Activated CD4-positive, alpha-beta T cell treated with anti-CD3 and anti-CD28 coated beads, Interleukin-2, Interleukin-4, amounts not matched to agents 100 ng/mL and 50 ng/mL, durations not matched to agents 16 hours and 8 hours (primary cell): ENCODE results near the gene TNK1.
"Not testable (repeated sequence)": the region's sequence is repeated elsewhere in the genome, so short reads cannot be mapped to it uniquely, and the experiment has no call there.

Experiments
- DNase-seq: peaks from one replicate; pipeline ENCODE4 v3.0.0-alpha.2; 2020; ENCODE audit warnings: low spot score

Gene TNK1

DNA sequence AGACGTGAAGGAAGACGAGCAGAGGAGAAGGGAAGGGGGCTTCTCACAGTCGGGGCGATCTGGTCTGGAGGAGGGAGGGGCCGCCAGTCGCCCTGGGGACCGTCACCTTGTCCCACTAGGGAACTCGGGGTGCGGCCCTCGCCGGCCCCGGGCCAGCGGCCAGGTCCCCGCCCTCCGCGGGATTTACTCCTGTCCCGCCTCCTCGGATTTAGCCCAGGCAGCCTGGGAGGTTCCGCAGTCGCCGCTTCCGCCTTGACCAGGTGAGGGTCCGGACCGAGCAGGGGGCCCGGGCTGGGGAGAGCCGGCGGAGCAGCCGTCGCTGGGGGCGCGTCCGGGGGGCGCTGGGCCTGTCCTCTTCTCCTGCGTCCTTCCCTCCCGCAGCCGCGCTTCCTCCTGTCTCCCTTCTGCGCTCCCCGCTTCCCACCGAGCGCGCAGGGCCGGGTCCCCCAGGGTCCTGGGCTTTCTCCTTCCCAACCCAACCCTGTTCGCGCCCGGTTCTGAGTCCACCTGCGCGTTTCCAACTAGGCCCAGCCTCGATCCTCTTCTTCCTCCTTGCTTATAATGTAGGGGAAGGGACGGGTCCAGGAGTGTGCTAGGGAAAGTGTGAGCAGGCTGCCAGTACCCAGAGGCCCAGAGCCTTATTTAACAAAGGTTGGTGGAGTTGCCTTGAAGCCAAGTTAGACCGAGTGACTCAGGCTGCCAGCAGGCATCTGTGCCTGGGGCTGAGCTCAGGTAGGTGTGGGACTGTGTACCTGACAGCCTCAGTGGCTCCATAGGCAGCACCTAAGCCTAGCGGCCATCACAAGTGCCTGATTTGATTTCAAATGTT, at the start of gene TNK1:
Gene TNK1 (plus strand): TSS at position 235 of the 829 bp plus-strand sequence. CDS start 1,838 bp downstream, outside the sequence.
- no peak for DNase-seq

DNA sequence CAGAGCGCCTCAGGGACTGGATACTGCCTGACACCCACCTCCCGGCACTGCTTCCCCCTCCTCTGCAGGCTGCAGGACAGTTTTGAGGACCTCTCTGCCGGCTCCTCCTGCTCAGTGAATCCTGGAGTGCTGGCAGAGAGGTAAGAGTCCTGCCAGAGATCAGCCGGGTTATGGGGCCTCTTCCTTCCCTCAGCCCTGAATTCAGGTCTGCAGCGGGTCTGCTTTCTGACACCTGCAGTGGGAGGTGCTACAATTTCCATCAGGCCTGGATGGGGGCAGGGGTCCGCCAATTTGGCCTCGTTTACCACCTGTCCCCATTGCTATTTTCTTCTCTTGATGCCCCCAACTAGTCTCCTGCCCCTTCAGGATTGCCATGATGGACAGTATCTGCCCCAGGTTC, 48.8 kb upstream of the TNK1 start:
- DNase-seq: no peak

DNA sequence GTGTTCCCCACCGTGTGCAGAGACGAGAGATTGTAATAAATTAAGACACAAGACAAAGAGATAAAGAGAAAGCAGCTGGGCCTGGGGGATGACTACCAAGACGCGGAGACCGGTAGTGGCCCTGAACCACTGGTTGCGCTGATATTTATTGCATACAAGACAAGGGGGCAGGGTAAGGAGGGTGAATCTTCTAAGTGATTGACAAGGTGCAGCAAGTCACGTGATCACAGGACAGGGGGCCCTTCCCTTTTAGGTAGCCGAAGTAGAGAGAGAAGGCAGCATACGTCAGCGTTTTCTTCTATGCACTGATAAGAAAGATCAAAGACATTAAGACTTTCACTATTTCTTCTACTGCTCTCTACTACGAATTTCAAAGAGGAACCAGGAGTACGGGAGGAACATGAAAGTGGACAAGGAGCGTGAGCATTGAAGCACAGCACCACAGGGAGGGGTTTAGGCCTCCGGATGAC, 48.3 kb upstream of the TNK1 start:
- not testable (repeated sequence) for DNase-seq

DNA sequence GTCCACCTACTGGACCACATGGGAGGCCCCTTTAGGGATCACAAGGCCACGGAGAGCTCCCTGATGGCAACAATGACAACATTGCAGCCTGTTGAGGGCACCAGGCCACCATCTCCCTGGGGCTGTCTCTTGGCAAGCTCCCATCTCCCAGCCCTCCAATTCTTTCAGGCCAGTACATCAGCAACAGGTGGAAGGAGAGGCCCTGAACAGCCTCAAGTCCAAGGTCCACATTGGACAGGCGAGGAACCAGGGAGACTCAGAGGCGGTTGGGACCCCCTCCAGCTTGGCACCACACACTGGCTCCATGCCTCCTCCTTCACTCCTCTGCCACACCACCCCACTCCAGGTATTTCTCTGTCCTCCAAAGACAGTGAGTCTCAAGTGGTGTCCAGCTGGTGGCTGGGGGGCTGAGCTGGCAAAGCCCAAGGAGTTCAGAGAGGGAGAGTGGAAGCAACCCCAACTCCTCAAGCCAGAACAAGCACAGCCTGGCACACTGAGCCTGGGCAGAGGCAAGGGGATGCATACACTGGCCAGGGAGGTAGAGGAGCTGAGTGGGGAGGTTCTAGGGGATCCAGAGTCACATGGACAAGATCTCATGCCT, 45.9 kb upstream of the TNK1 start:
- DNase-seq: no peak

DNA sequence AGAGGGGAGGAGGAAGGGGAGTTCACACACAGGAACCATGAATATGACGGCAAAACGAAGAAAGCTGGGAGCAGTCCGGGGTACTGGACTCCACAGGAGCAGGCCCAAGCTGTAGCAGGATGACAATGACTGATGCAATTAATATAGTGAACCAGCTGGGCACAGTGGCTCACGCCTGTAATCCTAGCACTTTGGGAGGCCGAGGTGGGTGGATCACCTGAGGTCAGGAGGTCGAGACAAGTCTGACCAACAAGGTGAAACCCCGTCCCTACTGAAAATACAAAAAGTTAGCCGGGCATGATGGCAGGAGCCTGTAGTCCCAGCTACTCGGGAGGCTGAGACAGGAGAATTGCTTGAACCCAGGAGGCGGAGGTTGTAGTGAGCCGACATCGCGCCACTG, 45.1 kb upstream of the TNK1 start:
- DNase-seq: not testable (repeated sequence)

DNA sequence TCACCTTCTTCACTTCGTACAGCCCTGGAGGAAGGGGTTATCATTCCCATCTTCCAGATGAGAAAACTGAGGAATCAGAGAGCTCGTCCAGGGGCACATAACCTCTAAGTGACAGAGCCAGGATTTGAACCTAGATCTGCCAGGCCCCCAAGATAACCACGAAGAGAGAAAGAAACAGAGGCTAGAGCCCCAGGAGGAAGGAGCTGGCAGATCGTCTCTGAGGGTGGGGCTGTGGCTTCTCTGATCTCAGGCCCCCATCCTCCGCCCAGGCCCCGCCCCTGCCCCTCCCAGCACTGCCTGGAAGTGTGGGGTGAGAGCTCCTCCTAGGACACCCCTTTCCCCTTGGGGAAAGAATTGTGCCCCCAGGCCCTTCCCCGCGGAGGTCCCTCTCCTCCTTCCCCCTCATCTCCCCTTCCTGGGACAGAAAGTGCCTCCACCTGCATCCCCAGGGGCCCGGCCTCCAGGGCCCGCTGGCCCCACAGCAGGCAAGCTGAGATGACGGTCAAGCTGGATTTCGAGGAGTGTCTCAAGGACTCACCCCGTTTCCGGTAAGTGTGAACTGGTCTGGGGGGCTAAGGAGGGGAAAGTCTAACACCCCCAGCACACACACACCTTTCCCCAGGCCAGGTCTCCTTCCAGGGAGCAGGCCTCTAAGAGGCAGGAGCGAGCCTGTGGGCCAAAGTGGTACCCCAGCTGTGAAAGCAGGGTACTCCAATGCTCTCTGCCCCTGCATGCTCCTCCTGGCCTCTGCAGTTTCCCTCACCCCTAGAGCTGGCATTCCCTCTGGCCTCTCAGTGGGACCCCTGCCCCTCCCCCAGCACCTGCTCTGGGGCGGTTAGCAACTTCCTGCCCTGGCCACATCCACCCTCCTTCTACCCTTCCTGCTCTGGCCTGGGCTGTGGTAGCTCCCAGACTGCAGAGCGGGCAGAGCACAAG, 44.4 kb upstream of the TNK1 start, which contains the start of gene ACAP1:
Gene ACAP1 (plus strand): TSS at position 290 of the 936 bp plus-strand sequence. CDS start 206 bp downstream, at position 496.
- DNase-seq: peak; percentile 91

DNA sequence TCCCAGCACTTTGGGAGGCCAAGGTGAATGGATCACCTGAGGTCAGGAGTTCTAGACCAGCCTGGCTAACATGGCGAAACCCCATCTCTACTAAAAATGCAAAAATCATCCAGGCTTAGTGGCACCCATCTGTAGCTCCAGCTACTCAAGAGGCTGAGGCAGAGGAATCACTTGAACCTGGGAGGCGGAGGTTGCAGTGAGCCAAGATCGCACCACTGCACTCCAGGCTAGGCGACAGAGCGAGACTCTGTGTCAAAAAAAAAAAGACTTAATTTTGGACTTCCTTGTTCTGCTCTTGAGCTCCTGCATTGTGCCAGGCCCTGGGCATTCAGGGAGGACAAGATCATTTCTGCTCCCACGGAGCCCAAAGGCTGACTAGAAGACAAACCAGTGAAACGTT, 43.3 kb upstream of the TNK1 start:
- not testable (repeated sequence) for DNase-seq

DNA sequence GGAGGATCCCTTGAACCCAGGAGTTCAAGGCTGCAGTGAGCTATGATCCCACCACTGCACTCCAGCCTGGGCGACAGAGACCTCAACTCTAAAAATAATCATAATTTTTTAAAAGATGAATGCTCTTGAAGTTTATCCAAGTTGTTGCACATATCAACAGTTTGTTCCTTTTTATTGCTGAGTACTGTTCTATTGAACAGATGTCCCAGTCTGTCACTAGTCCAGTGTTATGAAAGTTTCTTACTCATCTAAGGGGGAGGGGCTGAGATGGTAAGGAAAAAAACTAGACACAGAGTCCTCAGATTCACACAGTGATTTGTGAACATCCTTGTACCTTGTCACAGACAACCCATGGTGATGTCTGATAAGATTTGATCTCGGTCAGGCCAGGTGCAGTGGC, 40.7 kb upstream of the TNK1 start:
- DNase-seq: no peak

DNA sequence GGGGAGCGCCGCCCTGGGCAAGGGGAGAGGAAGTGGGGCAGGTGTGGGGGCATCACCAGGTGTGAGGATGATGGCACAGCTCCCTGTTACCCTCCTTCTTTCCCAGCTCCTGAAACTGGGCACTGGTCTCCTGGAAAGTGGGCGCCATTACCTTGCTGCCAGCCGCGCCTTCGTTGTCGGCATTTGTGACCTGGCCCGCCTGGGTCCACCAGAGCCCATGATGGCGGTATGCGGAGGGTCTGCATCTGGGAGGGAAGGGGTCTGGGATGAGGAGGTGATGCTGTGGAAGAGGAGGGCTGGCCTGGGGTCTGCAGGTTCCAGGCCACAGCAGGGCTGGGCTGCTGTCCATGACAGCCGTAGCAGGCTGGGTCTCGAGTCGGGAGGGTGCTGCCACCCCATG, 39.0 kb upstream of the TNK1 start:
- no peak for DNase-seq

DNA sequence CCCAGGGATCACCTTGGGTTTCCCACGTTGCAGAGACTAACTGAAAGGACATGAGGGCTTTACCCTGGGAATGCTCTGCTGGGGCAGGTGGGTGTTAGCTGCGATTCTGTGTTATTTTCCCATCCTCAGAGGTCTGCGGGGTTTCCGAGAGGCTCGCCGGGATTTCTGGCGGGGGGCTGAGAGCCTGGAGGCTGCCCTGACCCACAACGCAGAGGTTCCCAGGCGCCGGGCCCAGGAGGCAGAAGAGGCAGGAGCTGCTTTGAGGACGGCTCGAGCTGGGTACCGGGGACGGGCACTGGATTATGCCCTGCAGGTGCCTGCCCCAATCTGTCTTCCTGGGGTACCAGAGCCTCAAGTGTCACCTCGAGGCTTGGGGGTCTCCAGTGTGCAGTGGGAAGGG, 37.6 kb upstream of the TNK1 start:
- no peak for DNase-seq

DNA sequence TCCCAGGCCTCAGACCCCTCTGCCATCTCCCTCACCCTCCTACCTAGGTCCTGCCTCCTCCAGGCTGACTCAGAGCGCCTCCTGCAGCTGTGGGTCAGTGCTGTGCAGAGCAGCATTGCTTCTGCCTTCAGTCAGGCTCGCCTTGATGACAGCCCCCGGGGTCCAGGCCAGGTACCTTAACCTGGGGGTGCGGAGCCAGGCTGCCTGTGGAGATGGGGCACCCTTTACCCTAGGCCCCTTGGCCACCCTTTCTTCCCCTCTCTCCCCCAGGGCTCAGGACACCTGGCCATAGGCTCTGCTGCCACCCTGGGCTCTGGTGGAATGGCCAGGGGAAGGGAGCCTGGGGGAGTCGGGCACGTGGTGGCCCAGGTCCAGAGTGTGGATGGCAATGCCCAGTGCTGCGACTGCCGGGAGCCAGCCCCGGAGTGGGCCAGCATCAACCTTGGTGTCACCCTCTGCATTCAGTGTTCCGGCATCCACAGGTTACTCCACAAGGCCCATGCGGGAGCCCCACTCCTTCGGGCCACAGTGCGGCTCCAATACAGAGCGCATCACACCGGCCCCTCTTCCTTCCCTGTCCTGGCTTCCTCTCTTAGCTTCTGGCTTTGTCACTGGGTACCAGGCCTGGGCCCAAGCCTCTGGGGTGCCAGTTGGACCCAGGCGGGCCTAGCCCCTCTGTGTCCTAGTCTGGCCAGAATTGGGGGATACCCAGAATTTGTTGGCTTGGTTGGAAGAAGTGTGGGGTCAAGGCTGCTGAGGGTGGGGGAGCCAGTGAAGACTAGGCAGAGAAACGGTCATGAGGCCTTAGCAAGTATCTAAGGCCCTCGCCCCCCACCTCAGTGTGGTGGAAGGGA, 33.9 kb upstream of the TNK1 start:
- no peak for DNase-seq

DNA sequence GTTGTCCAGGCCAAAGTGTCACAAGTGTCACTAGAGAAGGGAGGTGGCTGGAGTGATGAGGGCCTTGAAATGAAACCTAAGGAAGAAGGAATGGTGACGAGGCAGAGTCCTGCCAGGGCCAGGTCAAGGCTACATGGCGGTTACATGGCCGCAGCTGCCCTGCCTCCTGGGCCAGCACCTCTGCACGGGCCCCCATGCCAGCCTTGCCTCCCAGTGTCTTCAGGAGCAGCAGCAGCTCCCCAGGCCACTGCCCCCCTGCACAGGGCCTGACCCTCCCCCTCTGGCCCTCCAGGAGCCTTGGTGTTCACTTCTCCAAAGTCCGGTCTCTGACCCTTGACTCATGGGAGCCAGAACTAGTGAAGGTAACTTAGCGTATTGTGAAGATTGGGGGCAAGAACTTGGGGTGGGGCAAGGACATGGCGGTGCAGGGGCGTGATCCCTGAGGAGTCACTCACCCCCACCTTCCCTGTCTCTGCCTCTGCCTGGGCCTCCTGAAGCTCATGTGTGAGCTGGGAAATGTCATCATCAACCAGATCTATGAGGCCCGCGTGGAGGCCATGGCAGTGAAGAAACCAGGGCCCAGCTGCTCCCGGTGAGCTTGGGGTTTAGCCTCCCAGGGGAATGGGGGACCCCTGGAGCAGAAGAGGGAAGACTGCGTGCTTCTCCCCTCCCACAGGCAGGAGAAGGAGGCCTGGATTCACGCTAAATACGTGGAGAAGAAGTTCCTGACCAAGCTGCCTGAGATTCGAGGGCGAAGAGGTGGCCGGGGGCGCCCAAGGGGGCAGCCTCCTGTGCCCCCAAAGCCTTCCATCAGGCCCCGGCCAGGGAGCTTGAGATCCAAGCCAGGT, 33.0 kb upstream of the TNK1 start:
- no peak for DNase-seq

DNA sequence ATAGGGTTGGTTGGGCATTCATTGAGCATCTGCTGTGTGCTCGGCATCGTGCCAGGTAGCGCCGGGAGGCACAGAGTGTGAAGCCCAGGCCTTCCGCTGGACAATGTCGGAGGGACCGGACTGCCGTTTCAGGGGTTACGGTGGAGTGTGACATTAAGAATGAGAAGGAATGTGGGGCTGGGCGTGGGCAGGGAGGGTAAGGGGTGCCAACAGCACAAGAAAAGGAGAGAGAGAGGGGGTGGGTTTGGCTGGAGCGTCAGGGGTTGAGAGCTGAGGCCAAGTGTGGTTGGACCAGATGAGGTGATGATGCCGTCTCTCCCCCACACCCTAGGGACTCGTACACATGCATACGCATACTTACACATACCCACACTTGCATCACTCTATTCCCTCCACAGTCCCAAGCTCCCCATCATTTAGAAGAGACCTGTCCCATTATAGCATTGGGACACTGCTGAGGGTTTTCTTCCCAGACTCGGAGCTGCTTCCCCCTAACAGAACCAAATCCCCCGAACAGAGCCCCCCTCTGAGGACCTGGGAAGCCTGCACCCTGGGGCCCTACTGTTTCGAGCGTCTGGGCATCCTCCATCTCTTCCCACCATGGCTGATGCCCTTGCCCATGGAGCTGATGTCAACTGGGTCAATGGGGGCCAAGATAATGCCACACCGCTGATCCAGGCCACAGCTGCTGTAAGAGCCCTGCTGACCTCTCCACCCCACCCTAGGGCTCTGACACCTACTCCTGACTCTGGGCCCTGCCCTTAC, 32.2 kb upstream of the TNK1 start:
- DNase-seq: no peak

DNA sequence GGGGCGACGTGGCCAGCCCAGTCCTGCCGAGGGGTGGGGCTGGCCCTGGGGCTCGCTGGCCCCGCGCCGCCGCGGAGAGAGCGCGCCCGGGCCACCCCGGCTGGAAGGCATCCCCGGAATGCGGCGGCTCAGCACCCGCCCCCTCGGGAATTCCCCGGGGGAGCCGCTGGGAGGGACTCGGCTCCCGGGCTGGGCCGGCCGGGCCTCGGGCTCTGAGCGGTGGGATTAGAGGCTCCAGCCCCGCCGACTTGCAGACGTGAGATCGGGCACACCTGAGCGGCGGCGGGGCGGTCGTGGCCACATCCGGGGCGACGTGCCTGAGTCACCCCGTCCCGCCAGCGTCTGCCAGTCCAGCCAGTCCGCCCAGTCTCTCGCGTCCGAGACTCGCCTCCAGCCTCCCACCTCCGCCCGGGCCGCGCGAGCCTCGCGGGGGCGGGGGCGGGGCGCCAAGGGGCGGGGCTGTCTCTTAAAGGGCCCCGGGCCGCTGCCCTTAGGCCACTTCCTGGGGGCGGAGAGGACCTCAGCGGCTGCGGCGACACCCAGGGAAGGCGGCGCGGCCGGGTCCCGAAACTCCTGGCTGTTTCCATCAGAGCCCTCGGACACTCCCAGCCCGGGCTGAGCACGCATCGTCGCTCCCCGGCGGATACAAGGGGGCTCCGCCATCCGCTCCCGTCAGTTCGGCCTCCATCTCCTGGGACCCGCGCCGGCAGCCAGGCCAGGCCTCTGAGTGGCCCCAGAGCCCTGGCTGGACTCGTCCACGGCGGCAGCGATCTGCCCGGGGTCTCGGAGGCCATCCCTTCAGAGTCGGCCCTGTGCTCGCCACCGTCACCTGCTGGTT, 29.0 kb upstream of the TNK1 start, which contains the start of gene KCTD11:
Gene KCTD11 (plus strand): TSS at position 498 of the 838 bp plus-strand sequence.
- peak; percentile 81 for DNase-seq

DNA sequence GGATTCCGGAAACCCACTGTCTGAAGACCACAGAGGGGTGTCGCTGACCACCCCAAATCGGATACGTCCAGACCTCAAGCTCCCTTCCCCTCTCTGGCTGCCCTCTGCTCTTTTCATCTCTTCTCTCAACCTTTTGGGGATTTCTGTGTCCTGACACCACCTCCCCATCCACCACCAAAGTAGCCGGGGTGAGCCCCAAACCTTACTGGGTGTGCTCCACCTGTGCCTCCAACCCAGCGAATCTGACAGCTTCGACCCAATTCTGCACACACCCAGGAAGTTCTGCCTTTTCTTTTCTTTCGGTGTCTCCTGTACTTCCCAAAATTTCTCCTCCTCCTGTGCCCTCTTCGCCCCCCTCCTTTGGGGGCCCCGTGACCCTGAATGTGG, 28.4 kb upstream of the TNK1 start:
- DNase-seq: no peak

DNA sequence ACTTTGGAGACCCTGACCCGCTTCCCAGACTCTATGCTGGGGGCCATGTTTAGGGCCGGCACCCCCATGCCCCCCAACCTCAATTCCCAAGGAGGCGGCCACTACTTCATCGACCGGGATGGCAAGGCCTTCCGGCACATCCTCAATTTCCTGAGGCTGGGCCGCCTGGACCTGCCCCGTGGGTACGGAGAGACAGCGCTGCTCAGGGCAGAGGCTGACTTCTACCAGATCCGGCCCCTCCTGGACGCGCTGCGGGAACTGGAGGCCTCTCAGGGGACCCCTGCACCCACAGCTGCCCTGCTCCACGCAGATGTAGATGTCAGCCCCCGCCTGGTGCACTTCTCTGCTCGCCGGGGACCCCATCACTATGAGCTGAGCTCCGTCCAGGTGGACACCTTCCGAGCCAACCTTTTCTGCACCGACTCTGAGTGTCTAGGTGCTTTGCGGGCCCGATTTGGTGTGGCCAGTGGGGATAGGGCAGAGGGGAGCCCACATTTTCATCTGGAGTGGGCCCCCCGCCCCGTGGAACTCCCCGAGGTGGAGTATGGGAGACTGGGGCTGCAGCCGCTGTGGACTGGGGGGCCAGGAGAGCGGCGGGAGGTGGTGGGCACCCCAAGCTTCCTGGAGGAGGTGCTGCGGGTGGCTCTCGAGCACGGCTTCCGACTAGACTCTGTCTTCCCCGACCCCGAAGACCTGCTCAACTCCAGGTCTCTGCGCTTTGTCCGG, 27.8 kb upstream of the TNK1 start:
- DNase-seq: no peak

DNA sequence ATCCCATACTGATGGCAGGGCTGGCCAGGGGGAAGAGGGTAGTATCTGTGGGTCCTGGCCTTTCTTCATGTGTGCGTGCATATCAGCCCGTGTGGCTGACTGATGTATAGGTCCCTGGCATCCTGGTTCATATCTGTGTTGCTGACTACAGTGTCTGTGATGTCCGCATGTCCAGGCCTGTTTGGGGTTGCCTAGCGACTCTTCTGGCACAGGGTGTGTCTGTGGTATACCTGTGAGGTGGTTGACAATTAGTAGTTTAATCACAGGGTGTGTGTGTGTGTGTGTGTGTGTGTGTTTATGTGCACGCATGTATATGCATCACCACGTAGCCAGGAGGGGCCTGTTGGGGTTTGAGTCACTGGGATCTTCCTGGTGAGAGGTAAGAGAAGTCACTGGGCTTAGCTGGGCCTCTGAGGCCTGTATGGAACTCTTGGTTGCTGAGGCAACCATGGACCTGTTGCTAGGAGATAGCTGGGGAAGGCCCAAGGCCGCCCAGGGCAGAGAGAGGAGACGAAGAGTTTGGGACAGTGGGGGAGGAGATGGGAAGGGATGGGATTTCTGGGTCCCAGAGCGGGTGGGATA, 26.5 kb upstream of the TNK1 start:
- no peak for DNase-seq

DNA sequence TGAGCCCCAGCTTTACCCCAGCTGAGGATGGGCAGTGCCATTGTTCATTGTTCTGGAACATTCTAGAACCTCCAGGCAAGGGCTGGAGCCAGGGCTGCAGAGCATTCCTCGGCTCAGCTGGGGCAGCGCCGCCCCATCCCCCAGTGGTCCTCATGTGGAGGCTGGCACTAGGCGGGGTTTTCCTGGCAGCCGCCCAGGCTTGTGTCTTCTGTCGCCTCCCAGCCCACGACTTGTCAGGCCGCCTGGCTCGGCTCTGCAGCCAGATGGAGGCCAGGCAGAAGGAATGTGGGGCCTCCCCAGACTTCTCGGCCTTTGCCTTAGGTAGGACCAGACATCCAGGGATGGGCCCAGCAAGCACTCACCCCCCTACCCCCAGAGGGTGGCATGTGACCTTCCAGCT, 25.8 kb upstream of the TNK1 start, which contains the start of gene TMEM95:
Gene TMEM95 (plus strand): TSS at position 104 of the 400 bp plus-strand sequence. CDS start 49 bp downstream, at position 153.
- no peak for DNase-seq
